Measurements from ENCODE around the gene CISH. TPM values are rescaled to one million over a fixed set of nuclear protein-coding genes. Genes with fewer than 3 reads are reported as not detected.

The CISH gene
- total RNA-seq, 1 donor from 2014 or later, result 2.6 TPM

GRCh38 chr3:50591196-50591741 is 20.3 kb downstream of the CISH start:
- Mint-ChIP-seq H3K4me1 (ENCODE audit: unreplicated experiment) (no peaks in the 10 kb centered on the region), H3K9me3 (ENCODE audit: unreplicated experiment) (no peaks in the 10 kb centered on the region), H3K36me3 (ENCODE audit: low read depth, unreplicated experiment) (no peaks in the 10 kb centered on the region), H3K4me3 (ENCODE audit: unreplicated experiment) (no peak overlapping the region), H3K27ac (ENCODE audit: unreplicated experiment) (no peak overlapping the region), H3K27me3 (ENCODE audit: unreplicated experiment) (no peaks in the 10 kb centered on the region)
- no peak for TF ChIP-seq CTCF (IDR thresholded peaks at IDR 0.05; ENCODE audit: unreplicated experiment)
- DNase-seq (ENCODE audit: low spot score), result no peak

GRCh38 chr3:50588759-50589433 is 22.7 kb downstream of the CISH start:
- peaks cover 7% of the 10 kb centered on the region for H3K36me3 Mint-ChIP-seq (ENCODE audit: low read depth, unreplicated experiment)
- H3K4me1 Mint-ChIP-seq (ENCODE audit: unreplicated experiment), result peaks cover 7% of the 10 kb centered on the region
- DNase-seq (ENCODE audit: low spot score), result no peak
- TF ChIP-seq CTCF (IDR thresholded peaks at IDR 0.05; ENCODE audit: unreplicated experiment), result no peak
- H3K9me3 Mint-ChIP-seq (ENCODE audit: unreplicated experiment), result no peaks in the 10 kb centered on the region
- H3K27ac Mint-ChIP-seq (ENCODE audit: unreplicated experiment), result no peak overlapping the region
- H3K4me3 Mint-ChIP-seq (ENCODE audit: unreplicated experiment), result no peak overlapping the region
- H3K27me3 Mint-ChIP-seq (ENCODE audit: unreplicated experiment), result peaks cover 2% of the 10 kb centered on the region

GRCh38 chr3:50587806-50588758 is 23.5 kb downstream of the CISH start:
- no peak for DNase-seq (ENCODE audit: low spot score)
- TF ChIP-seq CTCF (IDR thresholded peaks at IDR 0.05; ENCODE audit: unreplicated experiment), result no peak

GRCh38 chr3:50587373-50587772 is 24.2 kb downstream of the CISH start:
- H3K4me3 Mint-ChIP-seq (ENCODE audit: unreplicated experiment), result no peak overlapping the region
- H3K27ac Mint-ChIP-seq (ENCODE audit: unreplicated experiment), result no peak overlapping the region
- DNase-seq (ENCODE audit: low spot score), result no peak
- H3K4me1 Mint-ChIP-seq (ENCODE audit: unreplicated experiment), result peaks cover 7% of the 10 kb centered on the region
- H3K27me3 Mint-ChIP-seq (ENCODE audit: unreplicated experiment), result peaks cover 4% of the 10 kb centered on the region
- no peak for TF ChIP-seq CTCF (IDR thresholded peaks at IDR 0.05; ENCODE audit: unreplicated experiment)
- H3K36me3 Mint-ChIP-seq (ENCODE audit: low read depth, unreplicated experiment), result peaks cover 10% of the 10 kb centered on the region
- H3K9me3 Mint-ChIP-seq (ENCODE audit: unreplicated experiment), result no peaks in the 10 kb centered on the region

More at GRCh38 chr3:50587806-50588758, 23.5 kb downstream of the CISH start:
- H3K27me3 Mint-ChIP-seq (ENCODE audit: unreplicated experiment), result peaks cover 4% of the 10 kb centered on the region
- no peak overlapping the region for H3K27ac Mint-ChIP-seq (ENCODE audit: unreplicated experiment)
- no peak overlapping the region for H3K4me3 Mint-ChIP-seq (ENCODE audit: unreplicated experiment)
- no peaks in the 10 kb centered on the region for H3K9me3 Mint-ChIP-seq (ENCODE audit: unreplicated experiment)
- peaks cover 10% of the 10 kb centered on the region for H3K36me3 Mint-ChIP-seq (ENCODE audit: low read depth, unreplicated experiment)
- H3K4me1 Mint-ChIP-seq (ENCODE audit: unreplicated experiment), result peaks cover 7% of the 10 kb centered on the region
